H7 (cell line): Measurements from ENCODE around the gene RABGAP1. TPM values are rescaled to one million over a fixed set of nuclear protein-coding genes. Genes with fewer than 3 reads are reported as not detected.

Experiments
- DNase-seq: peaks from one replicate; pipeline ENCODE4 v3.0.0; 2012
- H3K27me3 ChIP-seq: 2 replicates; pipeline ENCODE4 v1.6.0; 2011; ENCODE audit warnings: mild to moderate bottlenecking, low read length; ENCODE audit not compliant: control insufficient read depth, insufficient read depth
- H3K36me3 ChIP-seq: replicated peaks from 2 replicates; pipeline ENCODE4 v1.5.1; 2011; ENCODE audit warnings: low read length; ENCODE audit not compliant: control insufficient read depth, insufficient read depth
- H3K4me3 ChIP-seq: 2 replicates; pipeline ENCODE4 v1.5.1; 2011; ENCODE audit warnings: low read depth, mild to moderate bottlenecking, control low read depth, low read length, moderate library complexity; ENCODE audit not compliant: insufficient read depth
- total RNA-seq: library from RNA; depleted of rRNA; stranded (reverse); fragments of >200 nt; shearing (Covaris generic); gene quantifications from 2 replicates; pipeline ENCODE4 v1.2.3, GENCODE V29; 2014

RABGAP1 gene
- total RNA-seq, 1 experiment from 2014 or later: 15.6 TPM

DNA sequence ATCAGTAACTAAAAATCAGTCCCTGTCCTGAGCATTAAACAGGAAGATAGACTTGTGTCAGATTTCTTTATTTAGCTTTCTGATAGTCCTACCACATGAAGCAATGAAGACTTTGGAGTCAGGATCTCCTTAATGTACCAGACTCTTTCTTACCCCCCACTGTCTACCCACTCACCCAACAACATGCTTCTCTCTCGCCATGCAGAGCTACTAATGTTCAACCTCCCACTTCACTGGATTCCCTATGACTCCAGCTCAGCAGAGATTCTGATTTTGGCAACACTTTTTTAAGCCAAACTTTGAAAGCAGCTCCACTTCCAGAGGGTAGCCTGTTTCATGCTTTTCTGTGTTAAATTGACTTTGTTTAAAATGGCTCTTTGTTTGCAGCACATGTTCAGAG lies 143.4 kb downstream of the RABGAP1 start:
- no peak for DNase-seq
- Histone ChIP-seq H3K27me3 (no peaks in the 10 kb centered on the region), H3K4me3 (no peak overlapping the region), H3K36me3 (peaks cover 6% of the 10 kb centered on the region)

DNA sequence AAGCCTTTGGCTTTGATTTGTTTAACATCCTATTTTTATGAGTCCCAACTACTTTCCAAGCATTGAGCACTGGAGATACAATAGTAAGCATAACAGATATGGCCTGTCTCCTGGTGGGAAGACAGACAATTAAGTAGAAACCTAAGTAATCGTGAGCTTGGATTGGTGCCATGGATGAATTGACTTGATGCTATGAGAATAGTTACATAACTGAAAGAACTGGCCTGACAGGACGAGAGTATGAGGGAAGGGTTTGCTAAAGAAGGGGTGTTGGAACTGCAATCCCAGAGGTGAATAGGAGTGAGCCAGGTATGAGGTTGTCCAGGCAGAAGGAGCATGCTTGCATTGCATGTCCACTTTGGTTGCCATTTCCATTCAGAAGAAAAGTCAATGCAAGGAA lies 145.1 kb downstream of the RABGAP1 start:
- no peaks in the 10 kb centered on the region for H3K27me3 ChIP-seq
- H3K36me3 ChIP-seq: peaks cover 10% of the 10 kb centered on the region
- DNase-seq: no peak
- H3K4me3 ChIP-seq: no peak overlapping the region

- H3K27me3 ChIP-seq: no peaks in the 10 kb centered on the region
- H3K4me3 ChIP-seq: no peak overlapping the region
- DNase-seq: no peak
- H3K36me3 ChIP-seq: peaks cover 12% of the 10 kb centered on the region
Measured at GRCh38 chr9:123087359-123087888, 146.6 kb downstream of the RABGAP1 start.

DNA sequence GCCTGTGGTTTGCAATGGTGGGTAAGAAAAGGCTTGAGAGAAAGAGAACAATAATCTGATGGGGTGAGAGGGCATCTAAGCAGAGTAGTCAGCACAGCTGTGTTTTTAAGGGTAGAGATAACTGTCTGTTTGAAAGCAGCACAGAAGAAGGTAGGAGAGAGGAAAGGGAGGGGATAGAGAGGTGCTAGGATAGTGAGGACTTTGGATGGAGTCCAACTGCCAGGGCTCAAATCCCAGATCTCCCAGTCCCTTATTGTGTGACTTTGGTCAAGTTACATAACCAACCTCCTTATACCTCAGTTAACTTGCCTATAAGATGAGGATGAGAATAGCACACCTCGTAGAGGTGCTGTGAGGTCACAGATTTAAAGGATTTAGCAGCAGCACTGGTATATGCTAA lies 148.2 kb downstream of the RABGAP1 start:
- no peak for DNase-seq
- Histone ChIP-seq H3K4me3 (no peak overlapping the region), H3K36me3 (peaks cover 17% of the 10 kb centered on the region)

GRCh38 chr9:123089790-123090189 lies 149.0 kb downstream of the RABGAP1 start:
- Histone ChIP-seq H3K27me3 (no peaks in the 10 kb centered on the region), H3K4me3 (no peak overlapping the region), H3K36me3 (peaks cover 15% of the 10 kb centered on the region)
- DNase-seq: no peak

More for the DNA sequence above, 148.2 kb downstream of the RABGAP1 start:
- H3K27me3 ChIP-seq: no peaks in the 10 kb centered on the region

- DNase-seq: no peak
- Histone ChIP-seq H3K4me3 (no peak overlapping the region), H3K27me3 (no peaks in the 10 kb centered on the region), H3K36me3 (peaks cover 15% of the 10 kb centered on the region)
Measured at GRCh38 chr9:123090198-123090896, 149.5 kb downstream of the RABGAP1 start.

GRCh38 chr9:123090956-123091355 lies 150.1 kb downstream of the RABGAP1 start:
- DNase-seq: no peak
- H3K4me3 ChIP-seq: no peak overlapping the region
- no peaks in the 10 kb centered on the region for H3K27me3 ChIP-seq
- peaks cover 15% of the 10 kb centered on the region for H3K36me3 ChIP-seq

- H3K36me3 ChIP-seq: peaks cover 16% of the 10 kb centered on the region
- no peak overlapping the region for H3K4me3 ChIP-seq
- no peak for DNase-seq
- no peaks in the 10 kb centered on the region for H3K27me3 ChIP-seq
Measured at GRCh38 chr9:123091459-123091858, 150.6 kb downstream of the RABGAP1 start.

GRCh38 chr9:123093141-123093540 lies 152.3 kb downstream of the RABGAP1 start:
- H3K27me3 ChIP-seq: no peaks in the 10 kb centered on the region
- peaks cover 20% of the 10 kb centered on the region for H3K36me3 ChIP-seq
- DNase-seq: no peak
- no peak overlapping the region for H3K4me3 ChIP-seq

- no peak for DNase-seq
- Histone ChIP-seq H3K27me3 (no peaks in the 10 kb centered on the region), H3K4me3 (no peak overlapping the region), H3K36me3 (peaks cover 14% of the 10 kb centered on the region)
Measured at GRCh38 chr9:123096987-123097386, 156.2 kb downstream of the RABGAP1 start.

DNA sequence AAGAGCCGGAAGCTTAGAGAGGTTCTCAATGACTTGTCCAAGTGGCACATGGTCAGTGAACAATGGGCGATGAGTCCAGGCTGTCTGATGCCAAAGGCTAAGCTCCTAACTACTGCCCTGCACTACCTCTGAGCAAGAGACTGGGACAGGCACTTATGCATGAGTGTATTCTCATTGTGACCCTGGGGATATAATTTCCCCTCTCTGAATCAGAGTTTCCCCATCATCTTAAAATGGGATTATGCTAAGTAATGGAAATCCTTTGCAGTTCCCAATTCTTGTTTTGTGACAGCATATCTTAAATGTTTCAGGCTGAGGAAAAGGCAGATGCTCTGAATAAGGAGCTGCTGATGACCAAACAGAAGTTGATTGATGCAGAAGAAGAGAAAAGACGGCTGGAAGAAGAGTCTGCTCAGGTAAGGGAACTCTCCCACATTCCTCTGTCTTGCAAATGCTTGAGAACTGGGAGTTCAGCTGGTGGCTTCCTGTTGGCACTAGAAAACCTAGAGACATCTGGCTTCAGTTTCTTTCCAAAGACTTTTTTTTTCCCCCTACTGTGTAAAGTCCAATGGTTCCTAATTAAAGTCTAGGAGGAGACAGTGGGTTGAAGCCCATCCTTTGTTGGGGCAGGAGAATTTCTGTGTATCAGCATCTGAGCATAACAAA lies 156.7 kb downstream of the RABGAP1 start:
- no peak overlapping the region for H3K4me3 ChIP-seq
- H3K36me3 ChIP-seq: peaks cover 14% of the 10 kb centered on the region
- no peaks in the 10 kb centered on the region for H3K27me3 ChIP-seq
- DNase-seq: no peak

DNA sequence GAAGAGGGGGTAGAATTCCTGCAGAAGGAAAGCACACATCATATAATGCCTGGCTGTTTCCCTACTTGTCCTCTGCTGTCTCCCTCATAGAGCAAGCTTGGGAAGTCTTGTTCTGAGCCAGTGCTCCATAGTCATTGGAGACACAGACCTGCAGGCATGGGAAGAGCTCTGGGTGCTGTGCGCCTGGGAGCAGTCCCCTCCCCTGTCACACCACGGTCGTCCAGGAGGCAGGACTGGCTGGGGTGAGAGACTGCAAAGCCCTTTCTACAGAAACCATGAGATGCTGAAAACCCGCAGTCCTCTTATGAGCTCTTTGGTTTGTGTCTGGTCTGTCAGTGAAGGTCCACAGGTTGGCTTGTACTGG lies 157.3 kb downstream of the RABGAP1 start:
- no peak overlapping the region for H3K4me3 ChIP-seq
- H3K36me3 ChIP-seq: peaks cover 12% of the 10 kb centered on the region
- H3K27me3 ChIP-seq: no peaks in the 10 kb centered on the region
- no peak for DNase-seq

GRCh38 chr9:123099042-123099441 lies 158.2 kb downstream of the RABGAP1 start:
- no peak for DNase-seq
- H3K4me3 ChIP-seq: no peak overlapping the region
- H3K27me3 ChIP-seq: no peaks in the 10 kb centered on the region
- peaks cover 8% of the 10 kb centered on the region for H3K36me3 ChIP-seq

- H3K36me3 ChIP-seq: peaks cover 8% of the 10 kb centered on the region
- no peaks in the 10 kb centered on the region for H3K27me3 ChIP-seq
- DNase-seq: no peak
- H3K4me3 ChIP-seq: no peak overlapping the region
Measured at GRCh38 chr9:123099548-123099947, 158.7 kb downstream of the RABGAP1 start.

GRCh38 chr9:123102375-123103113 lies 161.7 kb downstream of the RABGAP1 start:
- Histone ChIP-seq H3K36me3 (peaks cover 6% of the 10 kb centered on the region), H3K4me3 (no peak overlapping the region), H3K27me3 (no peaks in the 10 kb centered on the region)
- no peak for DNase-seq
